T-helper 2 cell treated with Interferon-gamma antibody and Interleukin-4, amounts not matched to agents 100 ng/mL and 5 ng/mL, for 36 hours (primary cell): ENCODE measurements around the gene OR5B17. TPM values are rescaled to one million over a fixed set of nuclear protein-coding genes. Genes with fewer than 3 reads are reported as not detected.
"Not testable (repeated sequence)": the region's sequence is repeated elsewhere in the genome, so short reads cannot be mapped to it uniquely, and the experiment has no call there.

ENCODE experiments used
- intact Hi-C: fragments of 100-400 bp; cut with micrococcal nuclease; formaldehyde crosslinking; loops from one replicate; pipeline ENCODE4 v1.15.1; 2023
- total RNA-seq: library from RNA; stranded (reverse); gene quantifications from 2 replicates; pipeline ENCODE4 v1.2.3, GENCODE V29; 2022

Gene OR5B17
- not detected in 2 replicates for total RNA-seq

DNA sequence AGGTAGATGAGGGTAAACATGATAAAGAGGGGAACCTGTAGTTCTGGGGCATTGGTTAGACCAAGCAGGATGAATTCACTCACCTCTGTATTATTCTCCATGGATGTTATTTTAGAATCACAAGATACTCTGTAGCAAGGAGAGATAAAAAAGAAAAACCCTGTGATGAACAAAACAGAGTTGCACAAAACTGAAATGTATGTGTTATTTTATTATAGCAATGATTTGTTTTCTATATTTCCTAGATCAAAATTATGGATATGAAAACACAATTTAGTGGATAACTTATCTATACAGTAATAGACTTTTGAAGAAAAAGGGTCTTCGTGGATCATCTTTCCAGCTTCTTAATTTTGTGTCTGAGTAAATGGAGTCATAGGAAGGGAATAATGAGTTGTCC lies at the start of gene OR5B17:
TSS of gene OR5B17 (minus strand) at position 101 of the 400 bp plus-strand sequence. CDS start at position 101, 0 bp downstream.
- intact Hi-C loops = no loop called here

DNA sequence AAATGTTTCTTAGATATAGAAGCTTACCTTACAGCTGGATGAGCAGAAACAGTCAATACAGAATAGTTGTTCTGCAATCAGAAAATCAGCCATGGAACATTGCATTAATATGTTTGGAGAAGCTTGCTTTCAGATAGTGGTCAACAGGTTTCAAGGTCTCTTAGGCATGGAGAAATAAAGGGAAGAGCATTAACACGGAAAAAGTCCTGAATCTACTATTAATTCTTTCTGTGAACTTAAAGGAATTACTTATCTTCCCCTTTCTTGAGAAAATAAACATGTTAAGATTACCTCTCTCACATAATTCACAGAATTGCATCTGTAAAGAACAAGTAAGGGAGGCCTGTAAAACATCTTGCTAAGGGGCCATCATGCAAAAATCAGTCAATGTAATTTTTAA lies 47.9 kb upstream of the OR5B17 start, which contains the start of gene OR5B3:
TSS of gene OR5B3 (minus strand) at position 101 of the 400 bp plus-strand sequence. CDS start 3,465 bp downstream, outside the sequence.
- intact Hi-C loops = no loop called here

DNA sequence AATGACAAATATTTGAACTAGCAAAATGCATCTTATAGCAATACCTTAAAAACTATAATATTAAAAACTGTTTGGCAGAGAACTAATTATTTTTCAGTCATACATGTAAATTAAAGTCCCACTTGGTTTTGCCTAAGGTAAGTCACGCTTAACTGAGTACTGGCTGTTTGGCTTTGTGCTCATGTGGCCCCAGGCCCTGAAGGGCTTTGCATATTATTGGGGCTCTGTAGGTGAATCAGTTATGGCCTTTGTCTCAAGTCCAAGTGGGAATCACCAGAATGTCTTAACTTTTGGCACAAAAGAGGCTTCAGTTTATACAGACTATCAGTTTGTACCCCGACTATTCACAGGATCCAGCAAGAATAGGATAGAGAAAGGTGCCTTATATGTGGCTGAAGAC lies 40.8 kb upstream of the OR5B17 start:
- intact Hi-C loops = not testable (repeated sequence)

DNA sequence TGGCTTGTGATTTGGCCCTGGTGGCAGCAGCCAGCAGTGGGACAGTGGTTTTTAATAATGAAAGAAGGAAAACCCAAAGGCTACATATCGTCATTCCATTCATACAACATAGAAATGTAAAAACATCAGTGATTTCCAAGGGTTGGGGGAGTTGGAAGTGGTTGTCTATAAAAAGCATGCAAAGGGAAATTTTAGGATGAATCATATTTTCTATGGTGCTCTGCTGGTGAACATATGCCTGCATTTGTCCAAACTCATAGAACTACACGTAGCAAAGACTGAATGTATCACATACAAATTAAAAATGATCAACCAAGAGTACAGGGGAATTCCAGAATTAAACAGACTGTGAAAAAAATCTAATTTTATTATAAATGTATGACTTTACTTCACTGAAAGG lies 36.7 kb upstream of the OR5B17 start:
- intact Hi-C loops = no loop called here

DNA sequence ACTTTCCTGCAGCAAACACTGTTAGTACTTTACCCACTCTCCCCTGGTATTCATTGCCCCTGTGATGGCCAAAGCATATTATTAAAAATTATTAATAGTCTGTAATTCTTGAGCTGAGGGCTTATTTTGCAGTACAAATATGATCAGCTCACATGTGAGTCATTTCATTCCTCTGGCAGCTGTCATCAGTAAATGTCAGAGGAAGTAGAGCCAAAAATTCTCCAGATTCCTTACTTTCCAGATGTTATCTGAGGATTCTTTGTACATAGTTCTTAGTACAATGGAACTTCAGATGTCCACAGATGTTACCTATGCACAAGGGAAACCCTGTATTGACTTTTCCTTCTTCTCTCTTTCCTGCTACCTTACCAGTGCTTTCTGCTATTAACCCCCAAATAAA lies 35.3 kb upstream of the OR5B17 start:
- intact Hi-C loops = no loop called here

DNA sequence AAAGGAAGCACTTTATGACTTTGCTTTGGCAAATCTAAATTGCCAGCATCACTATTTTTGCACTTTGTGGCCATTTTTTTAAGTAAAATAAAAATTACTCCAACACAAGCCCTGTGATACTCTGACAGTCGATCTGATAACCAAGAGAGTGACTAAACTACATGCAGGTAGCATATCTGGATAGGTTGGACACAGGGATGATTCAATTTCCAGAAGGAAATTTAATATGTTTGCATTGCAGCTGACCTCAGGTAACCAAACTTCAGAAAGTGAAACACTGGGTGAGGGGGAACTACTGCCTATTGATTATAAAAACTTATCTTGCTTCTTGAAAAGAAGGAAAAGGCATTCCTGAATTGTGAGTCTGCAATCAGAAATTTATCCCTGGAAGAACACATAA lies 33.9 kb upstream of the OR5B17 start:
- intact Hi-C loops = no loop called here

DNA sequence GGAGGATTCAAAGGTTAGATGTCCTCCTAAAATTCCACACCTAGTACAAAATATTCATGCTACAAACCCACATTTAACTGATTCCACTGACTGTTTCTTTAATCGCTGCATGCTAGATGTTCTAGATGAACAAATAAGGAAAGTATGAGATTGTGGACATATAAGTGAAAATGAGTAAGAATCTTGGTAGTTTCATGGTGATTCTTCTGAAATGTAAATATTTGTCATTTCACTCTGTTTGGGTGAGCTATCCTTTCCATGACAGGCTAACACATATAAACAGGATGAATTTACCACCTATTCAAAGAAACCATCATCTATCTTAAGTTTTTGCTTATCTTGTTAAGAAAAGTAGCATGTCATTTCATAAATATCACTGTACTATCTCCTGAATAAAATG lies 33.0 kb upstream of the OR5B17 start:
- intact Hi-C loops = no loop called here

DNA sequence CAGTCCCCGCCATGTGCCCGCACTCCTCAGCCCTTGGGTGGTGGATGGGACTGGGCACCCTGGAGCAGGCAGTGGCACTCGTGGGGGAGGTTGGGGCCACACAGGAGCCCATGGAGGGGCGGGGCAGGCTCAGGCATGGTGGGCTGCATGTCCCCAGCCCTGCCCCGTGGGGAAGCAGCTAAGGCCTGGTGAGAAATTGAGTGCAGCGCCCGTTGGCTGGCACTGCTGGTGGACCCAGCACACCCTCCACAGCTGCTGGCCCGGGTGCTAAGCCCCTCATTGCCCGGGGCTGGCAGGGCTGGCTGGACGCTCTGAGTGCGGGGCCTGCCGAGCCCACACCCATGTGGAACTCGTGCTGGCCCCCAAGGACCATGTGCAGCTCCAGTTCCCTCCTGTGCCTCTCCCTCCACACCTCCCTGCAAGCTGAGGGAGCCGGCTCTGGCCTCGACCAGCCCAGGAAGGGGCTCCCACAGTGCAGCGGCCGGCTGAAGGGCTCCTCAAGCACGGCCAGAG lies 31.7 kb upstream of the OR5B17 start:
- intact Hi-C loops = no loop called here

DNA sequence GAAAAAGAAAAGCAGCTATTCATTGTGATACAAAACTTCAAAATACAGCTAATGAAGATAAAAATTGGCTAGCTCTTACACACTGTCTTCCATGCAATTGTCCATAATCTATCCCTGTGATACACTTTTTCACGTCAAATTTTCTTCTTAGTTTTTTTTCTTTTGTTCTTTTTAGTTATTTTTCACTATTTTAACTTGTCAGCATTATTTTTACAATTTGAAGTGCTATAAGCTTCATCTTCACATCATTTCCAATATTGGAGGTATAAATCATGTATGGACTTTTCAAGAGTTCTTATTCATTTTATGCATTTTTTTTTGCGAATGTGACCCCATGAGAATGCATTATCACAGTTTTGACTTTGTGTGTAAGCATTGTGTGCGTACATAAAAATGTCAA lies 4.1 kb downstream of the OR5B17 start:
- intact Hi-C loops = no loop called here

DNA sequence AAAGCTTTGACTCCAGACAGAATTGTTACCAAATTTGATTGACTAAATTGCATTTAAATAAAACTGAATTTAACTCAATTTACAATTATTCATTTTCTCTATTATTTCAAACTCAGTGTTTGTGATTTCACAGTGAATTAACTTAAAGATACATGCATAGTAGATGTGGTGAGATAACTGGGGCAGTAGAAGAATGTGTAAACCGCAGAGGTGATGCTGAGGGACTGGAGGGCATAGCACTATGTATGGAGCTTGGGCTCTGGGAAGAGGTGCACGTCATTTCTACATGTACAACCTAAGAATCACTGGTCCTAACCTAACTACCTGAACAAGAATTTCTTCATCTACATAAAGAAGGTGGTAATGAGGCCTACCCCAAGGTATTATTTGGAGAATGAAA lies 13.7 kb downstream of the OR5B17 start:
- intact Hi-C loops = no loop called here

DNA sequence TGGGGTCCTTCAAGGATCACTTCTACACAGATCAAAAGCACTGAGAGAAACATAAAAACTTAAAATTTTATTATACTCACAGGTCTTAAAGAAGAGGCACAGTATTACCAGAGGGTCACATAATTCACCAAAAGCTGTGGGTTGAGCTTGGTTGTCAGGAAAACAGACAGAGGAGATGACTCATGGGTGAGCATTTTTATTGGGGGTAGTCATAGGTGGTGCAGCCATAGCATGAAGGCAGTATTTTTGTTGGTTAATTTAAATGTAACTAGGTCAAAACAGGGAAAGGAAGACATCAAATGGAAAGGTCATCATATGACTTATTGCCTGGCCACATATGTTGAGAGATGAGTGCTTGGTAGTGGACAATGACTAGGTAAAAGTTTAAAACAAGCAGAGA lies 24.2 kb downstream of the OR5B17 start:
- intact Hi-C loops = no loop called here

DNA sequence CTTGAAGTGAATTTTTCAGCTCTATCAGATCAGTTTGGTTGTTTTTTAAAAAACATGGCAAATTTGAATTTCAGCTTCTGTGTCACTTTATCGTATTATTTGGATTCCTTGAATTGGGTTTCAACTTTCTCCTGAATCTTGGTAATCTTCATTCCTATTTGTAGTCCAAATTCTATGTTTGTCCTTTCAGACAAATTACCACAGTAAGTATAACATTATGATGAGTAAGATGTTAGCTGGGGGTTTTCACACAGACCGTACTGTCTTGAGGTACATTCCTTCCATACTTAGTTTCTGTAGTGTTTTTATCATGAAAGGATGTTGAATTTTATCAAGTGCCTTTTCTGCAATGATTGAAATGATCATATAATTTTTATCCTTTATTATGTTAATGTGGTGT lies 28.0 kb downstream of the OR5B17 start:
- intact Hi-C loops = no loop called here

DNA sequence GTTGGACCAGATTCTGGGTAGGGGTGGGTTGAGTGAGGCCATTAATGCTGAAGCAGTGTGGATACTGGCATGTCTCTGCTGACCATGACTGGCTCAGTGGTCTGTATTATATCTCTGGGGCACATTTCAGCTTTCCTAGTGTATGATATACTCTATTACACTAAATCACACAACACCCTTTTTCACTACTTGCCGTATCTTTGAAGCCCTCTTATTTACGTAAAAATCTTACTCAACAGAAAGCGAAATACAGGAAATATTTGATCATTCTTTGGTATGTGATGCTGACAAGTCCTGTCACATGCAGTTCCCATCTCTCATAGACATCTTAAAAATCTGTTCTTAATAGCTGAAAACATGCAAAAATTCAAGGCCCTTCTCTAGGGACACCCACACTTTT lies 40.3 kb downstream of the OR5B17 start:
- intact Hi-C loops = no loop called here

DNA sequence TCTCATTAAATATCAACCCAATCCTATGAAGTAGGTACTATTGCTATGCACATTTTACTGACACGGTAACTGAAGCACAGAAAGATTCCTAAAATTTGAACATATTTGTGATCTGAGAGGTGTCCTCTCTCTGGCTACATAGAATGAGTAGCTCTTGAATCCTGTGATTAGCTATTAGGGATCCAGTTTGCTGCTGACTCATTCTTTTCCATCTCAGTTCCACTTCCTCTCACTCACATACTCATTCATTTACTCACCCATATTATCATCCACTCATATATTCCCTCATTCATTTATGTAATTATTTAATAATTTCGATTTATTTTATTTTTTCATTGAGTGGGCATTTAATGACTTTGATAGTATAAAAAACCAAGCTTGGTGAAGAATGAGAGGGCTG lies 42.7 kb downstream of the OR5B17 start:
- intact Hi-C loops = no loop called here

Other genes with a start within 250 kb of the OR5B17 start
- gene OR9I1, start 233.5 kb downstream of the OR5B17 start, total RNA-seq = not detected in 2 replicates
- not detected in 2 replicates for gene OR9Q2, start 170.0 kb downstream of the OR5B17 start, total RNA-seq
- gene OR1S2, start 154.9 kb downstream of the OR5B17 start, total RNA-seq = not detected in 2 replicates
- gene OR1S1, start 146.3 kb downstream of the OR5B17 start, total RNA-seq = not detected in 2 replicates
- not detected in 2 replicates for gene OR10Q1, start 130.2 kb downstream of the OR5B17 start, total RNA-seq
- gene OR10W1, start 90.8 kb downstream of the OR5B17 start, total RNA-seq = not detected in 2 replicates
- not detected in 2 replicates for gene OR5B3, start 47.8 kb upstream of the OR5B17 start, total RNA-seq
- gene OR5B2, start 69.1 kb upstream of the OR5B17 start, total RNA-seq = not detected in 2 replicates
- gene OR5B12, start 83.2 kb upstream of the OR5B17 start, total RNA-seq = not detected in 2 replicates
- gene OR5B21, start 149.0 kb upstream of the OR5B17 start, total RNA-seq = 0.82 and 1.1 TPM in 2 replicates
- gene LPXN, start 216.8 kb upstream of the OR5B17 start, total RNA-seq = 137 and 141 TPM in 2 replicates
- gene ZFP91, start 220.0 kb upstream of the OR5B17 start, total RNA-seq = 56.5 and 57.4 TPM in 2 replicates